K562 (cell line): ENCODE data around the gene C10orf90. TPM values are rescaled to one million over a fixed set of nuclear protein-coding genes. Genes with fewer than 3 reads are reported as not detected.

Experiments
- ATF2 ChIP-seq: sonication (generic); formaldehyde crosslinking; IDR thresholded peaks from 2 replicates; pipeline ENCODE4 v1.8.1; 2022; ENCODE audit warnings: missing genetic modification reagents
- E2F3 ChIP-seq: fragments of 250-450 bp; sonication (Bioruptor Pico); IDR thresholded peaks from 2 replicates; pipeline ENCODE4 v1.4.0; 2020; ENCODE audit warnings: mild to moderate bottlenecking
- ELF4 ChIP-seq: fragments of 450-650 bp; formaldehyde crosslinking; IDR thresholded peaks from 2 replicates; pipeline ENCODE4 v1.4.0; 2022; ENCODE audit warnings: missing genetic modification characterization
- HLTF ChIP-seq: fragments of 450-650 bp; IDR thresholded peaks from 2 replicates; pipeline ENCODE4 v1.6.1; 2016
- MECOM ChIP-seq: fragments of 250-450 bp; sonication (Bioruptor Pico); IDR thresholded peaks from 2 replicates; pipeline ENCODE4 v1.8.0; 2022; ENCODE audit warnings: inconsistent platforms
- MYBL2 ChIP-seq, 2 experiments: fragments of 450-650 bp in 1 of 2; sonication (generic) in 1 of 2; formaldehyde crosslinking in 1 of 2; IDR thresholded peaks; 2 replicates each; pipeline versions ENCODE4 v1.6.1 to v1.8.1; 2017 to 2022; ENCODE audit warnings: borderline replicate concordance in 1 of 2, inconsistent platforms in 1 of 2, low read depth in 1 of 2, mild to moderate bottlenecking in 1 of 2, missing genetic modification reagents in 1 of 2, moderate library complexity in 1 of 2
- PHF8 ChIP-seq: fragments of 200-600 bp; sonication (generic); IDR thresholded peaks from 2 replicates; pipeline ENCODE4 v1.6.1; 2012; ENCODE audit warnings: mixed run types, mild to moderate bottlenecking, inconsistent platforms, low read length, moderate library complexity, borderline replicate concordance
- RB1 ChIP-seq: fragments of 450-650 bp; IDR thresholded peaks from 2 replicates; pipeline ENCODE4 v1.6.1; 2017; ENCODE audit warnings: low read depth, mild to moderate bottlenecking
- ZC3H4 ChIP-seq: sonication (generic); formaldehyde crosslinking; IDR thresholded peaks from 2 replicates; pipeline ENCODE4 v1.9.0; 2021; ENCODE audit warnings: missing genetic modification reagents, borderline replicate concordance
- polyA plus RNA-seq, 8 experiments: library from polyadenylated mRNA; depleted of rRNA in 4 of 8; stranded (reverse) in 5 of 8; unstranded in 3 of 8; fragments of >200 nt; fragmentation: Nextera tagmentation in 2 of 8; fragmentation: Illumina TruSeq in 1 of 8; extraction: Ambion mirVana in 2 of 8; extraction: Trizol in 1 of 8; gene quantifications; 2 replicates each; pipeline versions ENCODE4 v1.2.1 to v1.2.3, GENCODE V29; 2011 to 2014; ENCODE audit warnings: inconsistent platforms in 1 of 8, missing spikeins in 1 of 8
- total RNA-seq, 7 experiments: library from RNA; depleted of rRNA in 6 of 7; stranded (reverse); fragments of >200 nt in 6 of 7; fragmentation: Illumina TruSeq in 2 of 7; extraction: Trizol in 2 of 7; gene quantifications; 2 replicates each; pipeline versions ENCODE4 v1.2.1 to v1.2.3, GENCODE V29; 2011 to 2021; ENCODE audit warnings: low replicate concordance in 1 of 7

C10orf90 gene
- total and polyA plus RNA-seq, 9 of the 15 experiments (the other 6 are each of a cell fraction or from before 2014, with no cell fraction given): not detected

GRCh38 chr10:126455766-126456405 lies 214.6 kb downstream of the C10orf90 start (continued):
- TF ChIP-seq E2F3 (CRISPR knock-in tag): no peak
- no peak for TF ChIP-seq ZC3H4 (CRISPR knock-in tag)
- no peak for TF ChIP-seq RB1
- TF ChIP-seq ATF2: no peak
- TF ChIP-seq PHF8: no peak
- no peak for TF ChIP-seq HLTF
- no peak for TF ChIP-seq MECOM (CRISPR knock-in tag)
- TF ChIP-seq MYBL2 (IDR thresholded peaks at IDR 0.05; ENCODE audit: low read depth): no peak
- TF ChIP-seq MYBL2 (CRISPR knock-in tag; IDR thresholded peaks at IDR 0.05; ENCODE audit: borderline replicate concordance): no peak
- TF ChIP-seq ELF4 (CRISPR knock-in tag): no peak
- TF ChIP-seq, all 486 proteins: peak for 0
